ENCODE measurements around the gene OST4. TPM values are rescaled to one million over a fixed set of nuclear protein-coding genes. Genes with fewer than 3 reads are reported as not detected.

The OST4 gene
- total RNA-seq, 3 donors from 2014 or later (not counting 1 experiment from before 2014, with no cell fraction given), result 178 to 207 (median 192) TPM

DNA sequence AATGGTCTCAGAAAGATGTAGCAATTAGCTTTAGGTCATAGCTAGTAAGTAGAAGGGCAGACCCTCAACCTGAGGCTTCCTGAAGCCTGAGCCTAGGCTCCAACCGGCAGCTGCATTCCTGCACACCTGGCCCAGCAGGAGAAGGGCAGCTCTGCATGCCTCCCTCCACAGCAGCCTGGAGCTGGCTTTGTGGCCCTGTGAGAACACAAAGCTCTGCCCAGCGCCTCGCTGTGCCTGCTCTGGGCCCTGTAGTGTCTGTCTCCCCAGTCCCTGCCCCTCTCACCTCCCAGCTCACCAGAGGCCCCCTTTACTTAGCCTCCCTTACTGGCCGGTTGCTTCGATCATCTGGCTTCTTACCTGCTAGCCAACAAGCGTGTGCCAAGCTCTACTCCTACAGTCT lies 32.0 kb downstream of the OST4 start:
- Histone ChIP-seq H3K4me1 (ENCODE audit: control insufficient read depth, insufficient read depth, low read length) (peaks cover 8% of the 10 kb centered on the region), H3K36me3 (ENCODE audit: control insufficient read depth, insufficient read depth, low read length) (peaks cover 66% of the 10 kb centered on the region), H3K4me3 (ENCODE audit: low read length) (no peak overlapping the region), H3K27me3 (ENCODE audit: control insufficient read depth, insufficient read depth, low read length) (no peaks in the 10 kb centered on the region), H3K9me3 (ENCODE audit: control insufficient read depth, insufficient read depth, low read length) (no peaks in the 10 kb centered on the region), H3K27ac (ENCODE audit: low read length) (no peak overlapping the region)
- no peaks in the 10 kb centered on the region for H3K27me3 Mint-ChIP-seq (ENCODE audit: low read depth in 2 of 2)
- H3K9me3 Mint-ChIP-seq, result no peaks in the 10 kb centered on the region
- H3K4me1 Mint-ChIP-seq, result peaks cover 0 to 31% of the 10 kb centered on the region in 2 donors
- 96% methylated on average over 5 of the region's 6 CpGs for WGBS (ENCODE audit: insufficient coverage)
- no peak for TF ChIP-seq CTCF (IDR thresholded peaks at IDR 0.05)
- intact Hi-C loops (cut with micrococcal nuclease), result no loop called here
- DNase-seq, result no peak
- H3K27ac Mint-ChIP-seq, result no peak overlapping the region
- H3K4me3 Mint-ChIP-seq, result no peak overlapping the region
- peaks cover 11% of the 10 kb centered on the region for H3K36me3 Mint-ChIP-seq
- ATAC-seq, result no peak

GRCh38 chr2:27038631-27039339 lies 32.7 kb downstream of the OST4 start:
- intact Hi-C loops (cut with micrococcal nuclease), result no loop called here
- 96% methylated on average over 17 of the region's 17 CpGs for WGBS (ENCODE audit: insufficient coverage)
- no peak overlapping the region for H3K27ac Mint-ChIP-seq

GRCh38 chr2:27038012-27038411 lies 33.4 kb downstream of the OST4 start:
- H3K27me3 ChIP-seq (ENCODE audit: control insufficient read depth, insufficient read depth, low read length), result no peaks in the 10 kb centered on the region
- Mint-ChIP-seq H3K27me3 (ENCODE audit: low read depth in 2 of 2) (no peaks in the 10 kb centered on the region), H3K4me3 (no peak overlapping the region), H3K36me3 (peaks cover 11% of the 10 kb centered on the region), H3K27ac (no peak overlapping the region), H3K9me3 (no peaks in the 10 kb centered on the region), H3K4me1 (peaks cover 13 to 45% of the 10 kb centered on the region in 2 donors)
- ATAC-seq (no peak), DNase-seq (no peak)
- peaks cover 66% of the 10 kb centered on the region for H3K36me3 ChIP-seq (ENCODE audit: control insufficient read depth, insufficient read depth, low read length)
- intact Hi-C loops (cut with micrococcal nuclease), result no loop called here
- H3K9me3 ChIP-seq (ENCODE audit: control insufficient read depth, insufficient read depth, low read length), result no peaks in the 10 kb centered on the region
- no peak for TF ChIP-seq CTCF (IDR thresholded peaks at IDR 0.05)
- H3K4me3 ChIP-seq (ENCODE audit: low read length), result no peak overlapping the region
- 97% methylated on average over 6 of the region's 6 CpGs for WGBS (ENCODE audit: insufficient coverage)
- H3K27ac ChIP-seq (ENCODE audit: low read length), result no peak overlapping the region
- peaks cover 20% of the 10 kb centered on the region for H3K4me1 ChIP-seq (ENCODE audit: control insufficient read depth, insufficient read depth, low read length)

More at GRCh38 chr2:27038631-27039339, 32.7 kb downstream of the OST4 start:
- DNase-seq, result no peak
- Histone ChIP-seq H3K27ac (ENCODE audit: low read length) (no peak overlapping the region), H3K4me3 (ENCODE audit: low read length) (no peak overlapping the region), H3K9me3 (ENCODE audit: control insufficient read depth, insufficient read depth, low read length) (no peaks in the 10 kb centered on the region), H3K27me3 (ENCODE audit: control insufficient read depth, insufficient read depth, low read length) (no peaks in the 10 kb centered on the region), H3K4me1 (ENCODE audit: control insufficient read depth, insufficient read depth, low read length) (peaks cover 13% of the 10 kb centered on the region), H3K36me3 (ENCODE audit: control insufficient read depth, insufficient read depth, low read length) (peaks cover 66% of the 10 kb centered on the region)
- Mint-ChIP-seq H3K9me3 (no peaks in the 10 kb centered on the region), H3K4me1 (peaks cover 5 to 38% of the 10 kb centered on the region in 2 donors), H3K27me3 (ENCODE audit: low read depth in 2 of 2) (no peaks in the 10 kb centered on the region), H3K4me3 (no peak overlapping the region), H3K36me3 (peaks cover 11% of the 10 kb centered on the region)
- no peak for ATAC-seq
- no peak for TF ChIP-seq CTCF (IDR thresholded peaks at IDR 0.05)
